Body of pancreas (tissue), 4 donors: ENCODE measurements around the gene LYRM4. TPM values are rescaled to one million over a fixed set of nuclear protein-coding genes. Genes with fewer than 3 reads are reported as not detected.

ENCODE experiments used
- ATAC-seq: fragments of 150-250 bp; one replicate; pipeline ENCODE4 v1.9.1; 2016
- DNase-seq, 4 donors: peaks; one replicate each; pipeline ENCODE4 v3.0.0-alpha.2; 2019
- H3K27ac ChIP-seq, 4 donors: fragments of 200-600 bp; sonication (generic); 1 replicate in 3 of 4; 2 replicates in 1 of 4; pipeline versions ENCODE4 v1.5.1 to v1.6.1; 2016 to 2019; ENCODE audit warnings: mild to moderate bottlenecking in 1 of 4, mixed read lengths in 1 of 4, moderate library complexity in 1 of 4
- H3K27me3 ChIP-seq, 2 donors: fragments of 200-600 bp; sonication (generic); one replicate each; pipeline ENCODE4 v1.6.0; 2016; ENCODE audit warnings: mild to moderate bottlenecking in 1 of 2
- H3K36me3 ChIP-seq, 2 donors: fragments of 200-600 bp; sonication (generic); replicated peaks in 1 of 2; 2 replicates each; pipeline ENCODE4 v1.5.1; 2016; ENCODE audit warnings: low read depth in 2 of 2; ENCODE audit not compliant: insufficient read depth in 1 of 2
- H3K4me1 ChIP-seq: fragments of 200-600 bp; sonication (generic); one replicate; pipeline ENCODE4 v1.6.0; 2016
- H3K4me3 ChIP-seq, 2 donors: fragments of 200-600 bp; sonication (generic); 1 replicate in 1 of 2; 2 replicates in 1 of 2; pipeline ENCODE4 v1.5.1; 2016 to 2019
- H3K9me3 ChIP-seq, 3 donors: fragments of 200-600 bp; sonication (generic); 1 replicate in 2 of 3; 2 replicates in 1 of 3; pipeline ENCODE4 v1.5.1; 2016
- CTCF ChIP-seq, 7 experiments: fragments of 450-650 bp in 4 of 7; fragments of 200-600 bp in 3 of 7; sonication (generic) in 3 of 7; IDR thresholded peaks; one replicate each; pipeline ENCODE4 v1.5.1; 2016 to 2019; ENCODE audit warnings: antibody characterized with exemption in 7 of 7
- POLR2A ChIP-seq, 3 donors: fragments of 450-650 bp; IDR thresholded peaks; one replicate each; pipeline ENCODE4 v1.6.1; 2016; ENCODE audit warnings: antibody characterized with exemption in 3 of 3, mild to moderate bottlenecking in 2 of 3
- WGBS, 2 donors: methylation state at CpG; one replicate each; pipeline ENCODE4 v1.1.5; 2017; 5-methylcytosine and 5-hydroxymethylcytosine counted together
- intact Hi-C: fragments of 100-400 bp; cut with DNase I; formaldehyde crosslinking; loops from one replicate; pipeline ENCODE4 v1.15.1; 2023
- total RNA-seq, 2 donors: library from RNA; depleted of rRNA; stranded (reverse); fragments of >200 nt; gene quantifications; one replicate each; pipeline ENCODE4 v1.1.0, GENCODE V29; 2016

Gene LYRM4
- total RNA-seq, 2 donors from 2014 or later, result 15.3 to 18.5 TPM

DNA sequence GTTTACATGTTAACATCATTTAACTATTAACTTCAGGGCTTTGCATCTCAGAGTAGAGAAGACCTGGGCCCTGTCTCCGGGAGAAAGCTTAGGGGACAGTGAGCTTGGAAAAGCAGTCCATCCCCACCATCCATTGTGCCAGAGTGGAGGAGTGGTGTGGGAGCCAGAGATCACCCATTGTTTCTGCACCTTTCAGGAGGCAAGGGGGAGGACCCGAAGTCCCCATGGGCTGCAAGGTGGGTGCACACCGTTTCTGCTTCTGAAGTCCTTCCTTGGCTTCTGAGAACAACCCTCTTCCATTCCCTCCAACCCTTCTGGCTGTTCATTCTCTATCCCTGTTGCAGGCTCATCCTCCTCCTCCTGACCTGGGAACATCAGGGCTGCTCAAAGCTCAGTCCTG lies 179.6 kb downstream of the LYRM4 start:
- no peak for TF ChIP-seq POLR2A (IDR thresholded peaks at IDR 0.05)
- TF ChIP-seq CTCF (IDR thresholded peaks at IDR 0.05), result no peak
- Histone ChIP-seq H3K36me3 (no peaks in the 10 kb centered on the region), H3K27me3 (no peaks in the 10 kb centered on the region), H3K9me3 (no peaks in the 10 kb centered on the region), H3K4me1 (peaks cover 22% of the 10 kb centered on the region), H3K4me3 (no peak overlapping the region), H3K27ac (no peak overlapping the region)
- 79 to 85% methylated on average over 3 of the region's 3 CpGs for WGBS, 2 donors
- no peak for ATAC-seq
- DNase-seq, result no peak
- intact Hi-C loops, result no loop called here

- peaks cover 16% of the 10 kb centered on the region for H3K4me1 ChIP-seq
- no peaks in the 10 kb centered on the region for H3K9me3 ChIP-seq
- no peaks in the 10 kb centered on the region for H3K36me3 ChIP-seq
- H3K4me3 ChIP-seq, result no peak overlapping the region
- DNase-seq (no peak), ATAC-seq (no peak)
- TF ChIP-seq CTCF (IDR thresholded peaks at IDR 0.05) (no peak), POLR2A (IDR thresholded peaks at IDR 0.05) (no peak)
- 47 to 49% methylated on average over 3 of the region's 3 CpGs for whole genome bisulfite sequencing, 2 donors
- intact Hi-C loops, result no loop called here
- no peaks in the 10 kb centered on the region for H3K27me3 ChIP-seq
- H3K27ac ChIP-seq, result no peak overlapping the region
Measured at GRCh38 chr6:5080574-5080973, 180.2 kb downstream of the LYRM4 start.

GRCh38 chr6:5079692-5080091 lies 181.1 kb downstream of the LYRM4 start:
- H3K4me3 ChIP-seq, result no peak overlapping the region
- H3K27me3 ChIP-seq, result no peaks in the 10 kb centered on the region
- no peaks in the 10 kb centered on the region for H3K9me3 ChIP-seq
- TF ChIP-seq POLR2A (IDR thresholded peaks at IDR 0.05) (no peak), CTCF (IDR thresholded peaks at IDR 0.05) (no peak)
- intact Hi-C loops, result no loop called here
- H3K36me3 ChIP-seq, result no peaks in the 10 kb centered on the region
- 79 to 81% methylated on average over 2 of the region's 2 CpGs for WGBS, 2 donors
- no peak overlapping the region for H3K27ac ChIP-seq
- no peak for ATAC-seq
- no peak for DNase-seq
- H3K4me1 ChIP-seq, result peaks cover 7% of the 10 kb centered on the region

DNA sequence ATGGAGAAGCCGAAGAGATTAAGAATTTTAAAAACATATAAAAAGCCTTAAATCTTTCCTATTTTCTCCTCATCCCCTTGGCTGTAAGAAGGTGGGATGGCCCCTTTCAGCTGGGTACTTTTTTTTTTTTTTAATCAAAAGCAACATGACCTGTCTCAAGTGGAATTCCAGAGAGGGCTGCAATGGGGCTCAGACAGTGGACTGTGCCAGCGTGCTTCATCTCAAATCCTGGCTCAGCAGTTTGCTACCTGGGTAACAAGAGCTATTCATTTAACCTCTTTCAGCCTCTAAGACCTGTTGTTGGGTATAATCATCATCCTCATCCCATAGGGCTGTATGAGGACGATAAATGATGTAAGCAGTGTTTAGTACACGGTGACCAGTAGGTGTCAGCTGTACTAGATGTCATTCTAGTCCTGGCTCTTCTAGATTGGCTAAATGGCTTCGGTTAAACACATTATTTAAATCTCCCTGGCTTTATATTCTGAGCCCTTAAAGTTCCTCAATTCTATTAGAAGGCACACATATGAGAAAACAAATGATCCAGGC lies 182.6 kb downstream of the LYRM4 start:
- no peaks in the 10 kb centered on the region for H3K27me3 ChIP-seq
- TF ChIP-seq POLR2A (IDR thresholded peaks at IDR 0.05), result no peak
- TF ChIP-seq CTCF (IDR thresholded peaks at IDR 0.05), result no peak
- H3K27ac ChIP-seq, result no peak overlapping the region
- no peak for ATAC-seq
- H3K36me3 ChIP-seq, result no peaks in the 10 kb centered on the region
- no peaks in the 10 kb centered on the region for H3K9me3 ChIP-seq
- no peak overlapping the region for H3K4me3 ChIP-seq
- H3K4me1 ChIP-seq, result no peaks in the 10 kb centered on the region
- DNase-seq, result no peak
- intact Hi-C loops, result no loop called here
- WGBS, 2 donors, result 66 to 68% methylated on average over 5 of the region's 5 CpGs

DNA sequence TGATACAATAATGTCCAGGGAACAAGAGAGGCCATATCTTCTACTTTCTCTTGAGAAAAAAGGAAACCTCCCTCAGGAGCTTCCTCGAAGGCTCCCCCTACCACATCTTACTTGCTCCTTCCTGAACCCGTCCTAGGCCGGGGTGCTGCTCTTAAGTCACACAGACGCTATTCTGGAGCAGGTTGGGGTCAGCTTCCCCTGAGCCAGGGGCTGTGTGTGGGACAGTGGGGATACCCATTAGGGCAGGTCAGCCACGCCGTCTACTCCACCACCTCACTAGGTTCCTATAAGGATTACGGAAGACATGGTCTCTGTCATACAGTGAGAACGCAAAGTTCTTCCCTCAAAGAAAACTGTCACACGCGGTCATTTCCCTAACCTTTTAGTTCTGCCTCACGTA lies 183.8 kb downstream of the LYRM4 start:
- H3K27ac ChIP-seq, result no peak overlapping the region
- ATAC-seq, result no peak
- intact Hi-C loops, result no loop called here
- H3K4me3 ChIP-seq, result no peak overlapping the region
- WGBS, 2 donors, result 77 to 92% methylated on average over 11 of the region's 11 CpGs
- H3K4me1 ChIP-seq, result no peaks in the 10 kb centered on the region
- H3K36me3 ChIP-seq, result no peaks in the 10 kb centered on the region
- no peaks in the 10 kb centered on the region for H3K9me3 ChIP-seq
- H3K27me3 ChIP-seq, result no peaks in the 10 kb centered on the region
- DNase-seq, result no peak
- TF ChIP-seq CTCF (IDR thresholded peaks at IDR 0.05), result no peak
- no peak for TF ChIP-seq POLR2A (IDR thresholded peaks at IDR 0.05)
